Measurements from ENCODE around the gene SASH1.

The SASH1 gene

DNA sequence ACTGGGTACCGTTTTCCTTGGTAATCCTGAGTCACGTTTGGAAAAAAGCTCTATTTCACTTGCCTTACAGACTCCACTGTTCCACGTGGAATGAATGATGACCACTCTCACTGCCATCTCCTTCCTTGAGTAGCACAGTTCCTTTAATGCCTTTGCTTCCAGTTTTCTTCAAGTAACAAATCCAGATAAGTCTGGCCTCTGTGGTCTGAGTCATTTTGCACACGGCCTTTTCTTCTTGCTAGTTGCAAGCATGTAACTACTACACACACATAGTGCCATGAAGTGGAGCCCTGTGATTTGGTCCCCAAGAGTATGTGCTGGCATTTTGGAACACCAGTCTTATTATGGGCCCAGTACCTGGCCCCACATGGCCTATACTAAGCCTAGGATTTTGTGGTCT, 182.8 kb downstream of the SASH1 start:
- DNase-seq, result no peak

DNA sequence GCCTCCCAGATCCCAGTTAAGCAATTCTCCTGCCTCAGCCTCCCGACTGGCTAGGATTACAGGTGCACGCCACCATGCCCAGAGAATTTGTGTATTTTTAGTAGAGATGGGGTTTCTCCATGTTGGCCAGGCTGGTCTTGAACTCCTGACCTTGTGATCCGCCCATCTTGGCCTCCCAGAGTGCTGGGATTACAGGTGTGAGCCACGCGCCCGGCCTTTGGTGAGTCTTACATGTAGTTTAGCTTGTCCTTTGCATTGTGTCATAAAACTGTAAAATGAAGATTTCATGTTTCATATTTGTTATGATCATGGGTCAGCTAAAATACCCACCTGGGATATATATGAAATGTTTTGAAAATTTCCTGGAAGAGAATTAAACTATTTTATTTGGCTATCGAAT, 183.5 kb downstream of the SASH1 start:
- no peak for DNase-seq

DNA sequence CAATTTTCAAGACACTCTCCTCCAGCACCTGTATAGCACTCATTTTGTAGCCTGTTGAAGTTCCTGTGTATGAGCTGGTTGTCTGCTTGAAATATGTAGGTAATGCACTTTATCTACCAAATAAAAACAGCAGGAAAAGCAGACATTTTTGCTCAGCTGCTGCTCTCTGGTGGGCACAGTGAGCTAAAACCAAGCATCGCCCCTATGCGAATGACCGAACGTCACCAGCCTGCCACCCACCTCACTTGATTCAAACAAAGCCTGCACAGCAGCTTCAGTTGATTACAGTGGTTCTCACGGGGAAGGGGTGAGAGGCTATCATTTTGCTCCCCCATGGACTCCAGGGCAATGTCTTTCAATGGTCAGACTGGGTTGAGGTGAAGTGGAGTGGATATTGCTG, 185.7 kb downstream of the SASH1 start:
- DNase-seq, result no peak

DNA sequence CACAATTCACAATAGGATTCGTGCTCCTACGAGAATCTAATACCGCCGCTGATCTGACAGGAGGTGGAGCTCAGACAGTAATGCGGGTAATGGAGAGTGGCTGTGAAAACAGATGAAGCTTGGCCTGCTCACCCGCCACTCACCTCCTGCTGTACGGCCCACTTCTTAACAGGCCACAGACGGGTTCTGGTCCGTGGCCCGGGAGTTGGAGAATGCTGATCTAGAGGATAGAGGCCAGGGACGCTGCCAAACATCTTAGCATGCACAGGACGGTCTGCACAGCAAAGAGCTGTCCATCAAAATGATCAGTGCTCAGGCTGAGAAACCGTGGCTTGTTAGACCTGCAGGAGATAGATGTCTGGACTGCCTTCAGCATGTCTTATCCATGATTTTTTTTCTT, 186.4 kb downstream of the SASH1 start:
- no peak for DNase-seq

- DNase-seq, result no peak
Measured at GRCh38 chr6:148530394-148530953, 187.8 kb downstream of the SASH1 start.

- no peak for DNase-seq
Measured at GRCh38 chr6:148530976-148531375, 188.3 kb downstream of the SASH1 start.

DNA sequence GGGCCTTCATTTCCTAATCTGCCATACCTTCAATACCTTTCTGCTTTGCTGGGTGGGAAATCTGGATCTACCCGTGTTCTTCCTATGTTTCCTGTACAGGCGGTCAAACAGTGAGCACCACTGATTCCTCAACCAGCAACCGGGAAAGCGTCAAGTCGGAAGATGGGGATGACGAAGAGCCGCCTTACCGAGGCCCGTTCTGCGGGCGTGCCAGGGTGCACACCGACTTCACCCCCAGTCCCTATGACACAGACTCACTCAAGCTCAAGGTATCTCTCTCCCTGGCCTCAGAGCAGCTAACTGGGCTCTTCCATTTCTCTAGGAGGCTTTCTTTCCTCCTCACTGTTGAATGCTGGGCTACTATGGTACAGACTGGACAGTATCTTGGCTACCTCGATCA, 190.1 kb downstream of the SASH1 start:
- DNase-seq, result no peak

DNA sequence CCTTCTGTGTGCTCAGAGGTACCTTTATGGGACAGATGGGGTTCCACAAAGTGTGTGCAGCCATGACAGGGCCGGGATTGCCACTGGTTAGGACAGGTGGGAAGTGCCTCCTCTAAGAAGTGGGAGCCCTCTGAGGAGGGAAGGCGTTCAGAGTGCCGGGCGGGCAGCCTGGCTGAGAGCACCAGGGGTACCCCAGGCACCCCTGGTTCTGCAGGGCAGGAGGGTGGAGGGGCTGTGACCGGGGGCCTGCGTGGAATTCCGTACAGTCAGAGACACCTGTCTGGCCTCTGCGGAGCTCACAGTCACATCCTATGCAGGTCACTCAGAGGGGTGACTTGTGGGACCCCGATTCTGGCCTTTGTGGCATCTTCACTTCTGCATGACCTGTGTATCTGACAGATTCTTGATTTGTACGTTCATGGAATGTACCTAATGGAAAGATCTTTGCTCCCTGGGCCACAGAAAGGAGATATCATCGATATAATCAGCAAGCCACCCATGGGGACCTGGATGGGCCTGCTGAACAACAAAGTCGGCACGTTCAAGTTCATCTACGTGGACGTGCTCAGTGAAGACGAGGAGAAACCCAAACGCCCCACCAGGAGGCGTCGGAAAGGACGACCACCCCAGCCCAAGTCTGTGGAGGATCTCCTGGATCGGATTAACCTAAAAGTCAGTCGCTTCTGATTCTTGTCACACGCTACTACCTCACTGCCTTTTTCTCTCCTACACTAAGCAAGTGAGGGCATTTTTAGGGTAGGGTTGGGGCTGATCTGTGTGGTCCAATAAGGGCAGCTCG, 190.9 kb downstream of the SASH1 start:
- no peak for DNase-seq

- DNase-seq, result no peak
Measured at GRCh38 chr6:148534871-148535270, 192.2 kb downstream of the SASH1 start.

GRCh38 chr6:148535381-148535780, 192.7 kb downstream of the SASH1 start:
- DNase-seq, result no peak

DNA sequence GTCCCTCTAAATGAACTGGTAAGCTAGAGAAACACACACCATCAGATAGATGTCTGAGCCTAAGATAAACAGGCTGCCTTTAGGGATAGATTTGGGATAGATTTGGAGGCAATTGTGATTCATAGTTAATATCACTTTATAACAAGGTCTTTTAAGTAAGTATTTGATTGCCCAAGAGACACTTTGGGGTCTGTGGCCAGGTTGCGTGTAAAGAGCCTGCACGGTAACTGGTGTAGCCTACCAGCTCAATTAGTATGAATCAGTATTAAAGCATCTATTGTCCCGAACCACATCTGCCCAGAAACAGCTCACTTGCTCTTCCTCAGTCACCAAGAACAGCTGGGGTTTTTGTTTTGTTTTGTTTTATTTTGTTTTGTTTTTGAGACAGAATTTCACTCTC, 193.3 kb downstream of the SASH1 start:
- DNase-seq, result no peak

GRCh38 chr6:148538261-148539190, 195.9 kb downstream of the SASH1 start:
- peak; percentile 38 for DNase-seq

- no peak for DNase-seq
Measured at GRCh38 chr6:148543540-148543939, 200.9 kb downstream of the SASH1 start.

DNA sequence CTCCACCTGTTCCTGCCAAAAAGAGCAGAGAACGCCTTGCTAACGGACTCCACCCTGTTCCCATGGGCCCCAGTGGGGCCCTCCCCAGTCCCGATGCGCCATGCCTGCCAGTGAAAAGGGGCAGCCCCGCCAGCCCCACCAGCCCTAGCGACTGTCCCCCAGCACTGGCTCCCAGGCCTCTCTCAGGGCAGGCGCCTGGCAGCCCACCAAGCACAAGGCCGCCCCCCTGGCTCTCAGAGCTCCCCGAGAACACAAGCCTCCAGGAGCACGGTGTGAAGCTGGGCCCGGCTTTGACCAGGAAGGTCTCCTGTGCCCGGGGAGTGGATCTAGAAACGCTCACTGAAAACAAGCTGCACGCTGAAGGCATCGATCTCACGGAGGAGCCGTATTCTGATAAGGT, 201.8 kb downstream of the SASH1 start:
- DNase-seq, result no peak

- DNase-seq, result no peak
Measured at GRCh38 chr6:148545901-148546300, 203.3 kb downstream of the SASH1 start.

DNA sequence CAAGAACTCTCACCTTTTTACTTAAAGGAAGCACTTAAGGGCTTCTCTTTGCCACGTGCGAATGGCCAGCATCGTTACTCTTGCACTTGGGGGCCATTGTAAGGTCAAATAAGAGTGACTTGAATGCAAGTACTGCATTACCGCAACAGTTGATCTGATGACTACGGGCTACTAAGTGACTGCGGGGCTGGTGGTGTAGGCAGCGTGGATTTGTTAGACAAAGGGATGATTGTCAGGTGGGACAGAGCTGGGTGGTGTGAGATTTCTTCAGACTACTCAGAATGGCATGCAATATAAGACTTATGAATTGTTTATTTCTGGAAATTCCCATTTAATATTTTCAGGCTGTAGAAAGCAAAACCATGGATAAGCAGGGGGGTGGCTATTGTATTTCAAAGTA, 204.5 kb downstream of the SASH1 start:
- no peak for DNase-seq

GRCh38 chr6:148548065-148548748, 205.6 kb downstream of the SASH1 start:
- DNase-seq, result no peak

DNA sequence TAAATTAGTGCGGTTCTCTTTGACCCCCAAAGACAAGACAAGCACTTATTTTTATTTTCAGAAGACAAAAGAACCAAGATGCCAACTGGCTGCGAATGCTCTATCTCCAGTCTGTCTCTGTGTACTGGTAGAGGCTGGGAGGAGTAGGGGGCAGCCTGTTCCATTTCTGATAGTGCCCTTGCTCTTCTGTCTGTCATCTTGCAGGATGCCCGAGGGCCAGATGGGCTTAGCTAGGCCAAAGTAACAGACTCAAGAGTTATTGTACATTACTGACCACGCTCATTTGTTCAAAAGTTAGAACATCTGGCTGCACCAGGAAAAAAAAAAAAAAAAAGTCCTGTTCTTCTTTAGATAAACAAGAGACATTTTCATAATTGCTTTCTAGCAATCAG, 206.1 kb downstream of the SASH1 start:
- no peak for DNase-seq

- DNase-seq, result no peak
Measured at GRCh38 chr6:148550569-148550968, 207.9 kb downstream of the SASH1 start.

- no peak for DNase-seq
Measured at GRCh38 chr6:148551226-148551625, 208.6 kb downstream of the SASH1 start.

DNA sequence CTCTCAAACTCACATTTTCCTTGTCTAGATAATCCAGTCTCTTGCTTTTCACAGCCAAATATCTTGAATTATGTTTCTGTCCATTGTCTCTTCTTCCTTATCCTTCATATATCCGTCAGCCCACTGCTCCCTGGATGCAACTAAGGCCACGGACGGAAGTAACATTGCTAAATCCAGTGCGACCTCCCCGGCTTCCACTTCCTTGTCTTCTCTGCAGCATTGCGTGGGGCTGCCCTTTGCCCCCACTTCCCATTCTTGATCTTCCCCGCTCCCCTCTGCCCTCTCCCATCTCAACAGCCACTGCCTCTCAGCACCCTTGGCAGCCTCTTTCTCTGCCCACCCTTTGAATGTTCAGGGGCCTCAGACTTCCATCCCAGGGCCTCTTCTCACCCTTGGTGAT, 213.8 kb downstream of the SASH1 start:
- no peak for DNase-seq

DNA sequence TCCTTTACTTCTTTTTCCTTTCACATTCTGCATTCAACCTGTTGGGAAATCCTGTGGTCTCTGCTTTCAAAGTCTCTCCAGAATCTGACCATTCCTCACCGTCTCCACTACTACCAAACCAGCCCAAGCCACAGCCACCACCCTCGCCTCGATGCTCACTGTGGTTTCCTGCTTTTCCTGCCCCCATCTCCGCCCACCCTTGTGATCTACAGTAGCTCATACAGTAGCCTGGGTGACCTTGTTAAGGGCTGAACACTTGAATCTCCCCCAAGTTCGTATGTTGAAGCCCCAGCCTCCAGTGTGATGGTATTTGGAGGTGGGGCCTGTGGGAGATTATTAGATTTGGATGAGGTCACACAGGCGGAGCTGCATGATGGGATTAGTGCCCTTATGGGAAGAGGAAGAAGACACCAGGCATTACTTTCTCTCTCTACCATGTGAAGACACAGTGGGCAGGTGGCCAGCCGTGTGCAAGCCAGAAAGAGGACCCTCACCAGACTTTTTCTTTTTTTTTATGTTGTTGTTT, 215.2 kb downstream of the SASH1 start:
- DNase-seq, result no peak

DNA sequence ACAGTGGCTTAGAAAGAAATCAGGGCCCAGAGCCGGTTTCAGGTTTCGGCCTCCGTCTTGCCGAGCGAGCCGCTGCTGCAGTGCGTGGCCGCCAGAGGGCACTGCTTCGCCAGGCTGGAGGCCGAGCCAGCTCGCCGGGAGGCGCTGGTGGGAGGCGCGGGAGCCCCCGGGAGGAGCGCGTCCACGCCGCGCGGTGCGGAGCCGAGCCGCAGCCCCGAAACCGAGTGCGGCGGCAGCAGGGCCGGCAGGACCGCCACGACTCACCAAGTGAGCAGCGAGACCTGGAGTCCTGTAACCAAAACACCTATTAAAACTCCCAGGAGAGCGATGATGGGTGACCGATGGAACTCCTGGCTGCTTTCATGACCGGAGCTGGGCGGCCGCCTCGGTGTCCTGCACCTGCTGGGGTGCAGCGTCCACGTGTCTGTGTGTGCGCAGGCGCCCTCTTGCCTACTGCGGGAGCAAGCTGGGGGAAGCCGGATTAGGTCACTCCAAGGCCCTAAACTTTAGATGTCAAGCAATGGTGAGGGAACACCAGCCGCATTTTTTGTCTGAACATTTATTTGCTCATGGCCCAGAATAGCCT, 217.3 kb downstream of the SASH1 start:
- peak; percentile 54 for DNase-seq

Data from NCI-H1092 (cell line).